HUES64 (cell line): ENCODE measurements around the gene UBE2H.

Experiments used
- H3K27ac ChIP-seq: 2 replicates; pipeline ENCODE4 v1.7.0; 2013; ENCODE audit warnings: low read depth, low read length, inconsistent platforms
- H3K27me3 ChIP-seq: 2 replicates; pipeline ENCODE4 v1.6.1; 2013; ENCODE audit warnings: mild to moderate bottlenecking, low read length; ENCODE audit not compliant: insufficient read depth
- H3K36me3 ChIP-seq: 2 replicates; pipeline ENCODE4 v1.6.1; 2013; ENCODE audit warnings: mild to moderate bottlenecking, low read length; ENCODE audit not compliant: insufficient read depth
- H3K4me1 ChIP-seq: 2 replicates; pipeline ENCODE4 v1.6.1; 2013; ENCODE audit warnings: mild to moderate bottlenecking, low read length, moderate library complexity; ENCODE audit not compliant: insufficient read depth
- H3K4me3 ChIP-seq: 2 replicates; pipeline ENCODE4 v1.5.1; 2013; ENCODE audit warnings: mild to moderate bottlenecking, low read length, moderate library complexity
- H3K9ac ChIP-seq: 2 replicates; pipeline ENCODE4 v1.6.1; 2013; ENCODE audit warnings: mild to moderate bottlenecking, low read depth, low read length
- H3K9me3 ChIP-seq: 2 replicates; pipeline ENCODE4 v1.6.1; 2013; ENCODE audit warnings: low read depth, low read length; ENCODE audit not compliant: insufficient read depth
- WGBS: fragments of 150-250, 120-280 bp; methylation state at CpG from one replicate; pipeline ENCODE4 v1.1.7; 2013; ENCODE audit warnings: missing lambda C conversion rate; 5-methylcytosine and 5-hydroxymethylcytosine counted together

Gene UBE2H

GRCh38 chr7:129816742-129817141 is 136.0 kb downstream of the UBE2H start:
- Histone ChIP-seq H3K9ac (no peak overlapping the region), H3K4me1 (no peaks in the 10 kb centered on the region), H3K27me3 (no peaks in the 10 kb centered on the region), H3K9me3 (peaks cover 6% of the 10 kb centered on the region; the same call in 1 of the 2 replicates), H3K36me3 (no peaks in the 10 kb centered on the region), H3K4me3 (no peak overlapping the region), H3K27ac (no peak overlapping the region)
- WGBS: 96% methylated on average over 3 of the region's 3 CpGs

- Histone ChIP-seq H3K9me3 (no peaks in the 10 kb centered on the region), H3K9ac (no peak overlapping the region), H3K27me3 (no peaks in the 10 kb centered on the region), H3K4me3 (no peak overlapping the region), H3K4me1 (no peaks in the 10 kb centered on the region), H3K27ac (no peak overlapping the region), H3K36me3 (no peaks in the 10 kb centered on the region)
- WGBS: 88% methylated on average over 3 of the region's 3 CpGs
These were observed 144.9 kb downstream of the UBE2H start for GRCh38 chr7:129807863-129808262.

- Histone ChIP-seq H3K4me3 (no peak overlapping the region), H3K27me3 (no peaks in the 10 kb centered on the region), H3K9ac (no peak overlapping the region), H3K9me3 (no peaks in the 10 kb centered on the region), H3K4me1 (0 out of 2 replicates have a peak, but pooled peaks cover 4% of the 10 kb centered on the region), H3K27ac (no peak overlapping the region), H3K36me3 (no peaks in the 10 kb centered on the region)
- WGBS: 87% methylated on average over 11 of the region's 11 CpGs
These were observed 147.7 kb downstream of the UBE2H start for GRCh38 chr7:129804890-129805719.

DNA sequence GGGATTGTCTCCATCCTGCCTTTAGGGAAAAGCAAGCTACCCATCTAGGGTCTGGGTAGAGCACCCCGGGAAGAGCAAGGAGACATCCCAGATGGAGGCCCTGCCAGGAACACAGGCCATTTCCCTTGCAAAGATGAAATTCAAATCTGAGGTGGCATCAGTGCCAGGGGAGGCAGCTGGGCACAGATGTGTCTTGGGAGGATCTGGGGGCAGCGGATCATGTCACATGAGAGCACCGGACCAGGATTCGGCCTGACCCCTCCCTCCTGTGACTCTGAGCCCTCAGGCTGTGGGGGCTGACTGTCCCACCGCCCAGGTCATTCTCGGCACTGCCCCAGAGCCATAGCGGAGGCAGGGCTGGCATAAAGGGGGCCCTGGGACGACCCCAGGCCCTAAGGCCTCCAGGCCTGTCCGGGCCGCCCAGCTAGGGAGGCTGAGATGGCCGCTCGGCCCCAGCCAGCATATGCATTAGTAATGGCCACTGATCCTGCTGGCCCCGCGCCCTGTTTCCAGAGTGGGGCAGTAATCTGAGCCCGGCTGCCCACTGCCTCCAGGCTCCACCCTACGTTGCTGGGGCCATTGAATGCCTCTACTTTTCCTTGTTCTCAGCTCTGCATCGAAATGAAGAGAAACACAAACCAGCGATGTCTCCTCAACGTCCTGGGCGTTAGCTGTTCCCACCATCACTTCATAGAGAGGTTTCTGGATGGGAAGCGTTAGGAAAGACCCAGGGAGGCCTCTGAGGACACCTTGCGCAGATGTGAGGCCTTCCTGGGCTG is 148.5 kb downstream of the UBE2H start:
- Histone ChIP-seq H3K4me3 (no peak overlapping the region), H3K9ac (no peak overlapping the region), H3K4me1 (0 out of 2 replicates have a peak, but pooled peaks cover 4% of the 10 kb centered on the region), H3K9me3 (no peaks in the 10 kb centered on the region), H3K27me3 (no peaks in the 10 kb centered on the region), H3K36me3 (no peaks in the 10 kb centered on the region), H3K27ac (no peak overlapping the region)
- WGBS: 89% methylated on average over 22 of the region's 22 CpGs

GRCh38 chr7:129803546-129804081 is 149.1 kb downstream of the UBE2H start:
- no peaks in the 10 kb centered on the region for H3K27me3 ChIP-seq
- H3K9me3 ChIP-seq: no peaks in the 10 kb centered on the region
- H3K4me3 ChIP-seq: no peak overlapping the region
- H3K27ac ChIP-seq: no peak overlapping the region
- H3K9ac ChIP-seq: no peak overlapping the region
- 0 out of 2 replicates have a peak, but pooled peaks cover 4% of the 10 kb centered on the region for H3K4me1 ChIP-seq
- H3K36me3 ChIP-seq: no peaks in the 10 kb centered on the region
- WGBS: 93% methylated on average over 17 of the region's 17 CpGs

GRCh38 chr7:129801882-129802281 is 150.9 kb downstream of the UBE2H start:
- WGBS: 67% methylated on average over 5 of the region's 5 CpGs
- Histone ChIP-seq H3K27ac (no peak overlapping the region), H3K27me3 (no peaks in the 10 kb centered on the region), H3K36me3 (no peaks in the 10 kb centered on the region), H3K4me1 (peaks cover 13% of the 10 kb centered on the region), H3K9ac (no peak overlapping the region), H3K4me3 (no peak overlapping the region), H3K9me3 (no peaks in the 10 kb centered on the region)

DNA sequence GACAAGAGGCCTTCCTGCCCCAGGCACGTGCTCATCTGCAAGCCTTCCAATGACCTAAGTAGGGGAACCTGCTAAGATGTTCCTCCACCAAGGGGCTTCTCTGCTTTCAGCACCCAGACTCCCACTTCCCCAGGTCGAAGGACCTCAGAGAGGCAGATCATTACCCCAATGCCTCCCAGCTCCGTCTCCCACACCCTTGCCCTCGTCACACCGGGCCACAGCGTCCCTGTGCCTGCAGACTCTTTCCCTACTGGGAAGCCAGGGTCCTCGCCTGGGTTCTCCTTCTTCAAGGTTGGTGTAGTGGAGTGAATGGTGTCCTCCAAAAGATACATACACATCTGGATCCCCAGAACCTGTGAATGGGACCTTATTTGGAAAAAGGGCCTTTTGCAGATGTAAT is 151.9 kb downstream of the UBE2H start:
- Histone ChIP-seq H3K27me3 (no peaks in the 10 kb centered on the region), H3K9me3 (no peaks in the 10 kb centered on the region), H3K4me1 (peaks cover 13% of the 10 kb centered on the region), H3K36me3 (no peaks in the 10 kb centered on the region), H3K27ac (no peak overlapping the region), H3K9ac (no peak overlapping the region), H3K4me3 (no peak overlapping the region)
- 88% methylated on average over 6 of the region's 7 CpGs for WGBS

DNA sequence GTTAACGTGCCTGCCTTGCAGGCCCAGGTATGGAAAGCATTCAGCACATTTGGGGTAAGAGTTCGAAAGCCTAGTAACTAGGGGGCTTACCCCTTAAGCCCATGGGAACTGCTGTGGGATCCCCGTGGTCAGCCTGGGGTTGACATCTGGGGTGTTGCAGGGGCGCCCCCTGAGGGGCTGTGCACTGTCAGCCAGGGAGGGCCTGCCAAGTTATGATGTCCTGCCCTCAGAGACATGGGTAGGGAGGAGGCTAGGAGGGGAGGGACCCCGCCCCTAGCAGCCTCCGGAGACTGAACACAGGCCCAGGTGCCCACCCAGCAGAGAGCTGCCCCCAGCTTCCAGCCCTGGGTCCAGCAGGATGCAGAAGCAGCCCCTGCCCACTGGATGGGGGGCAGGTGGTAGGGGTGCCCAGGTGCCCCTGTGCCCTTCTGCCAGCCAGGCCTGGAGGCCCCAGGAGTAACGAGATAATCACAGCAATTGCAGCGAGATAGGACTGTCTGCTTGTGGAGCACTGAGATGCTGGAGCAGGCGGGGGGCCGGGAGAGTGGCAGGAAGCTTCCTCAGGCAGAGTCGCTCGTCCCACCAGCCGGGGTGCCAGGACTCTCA is 153.3 kb downstream of the UBE2H start:
- H3K9me3 ChIP-seq: no peaks in the 10 kb centered on the region
- peaks cover 13% of the 10 kb centered on the region for H3K4me1 ChIP-seq
- H3K4me3 ChIP-seq: no peak overlapping the region
- no peak overlapping the region for H3K27ac ChIP-seq
- 0 out of 2 replicates have a peak, but pooled peaks cover under 1% of the 10 kb centered on the region for H3K27me3 ChIP-seq
- no peaks in the 10 kb centered on the region for H3K36me3 ChIP-seq
- 85% methylated on average over 13 of the region's 13 CpGs for WGBS
- no peak overlapping the region for H3K9ac ChIP-seq

- Histone ChIP-seq H3K4me1 (peaks cover 13% of the 10 kb centered on the region), H3K4me3 (no peak overlapping the region), H3K9me3 (no peaks in the 10 kb centered on the region), H3K27me3 (peaks cover 5% of the 10 kb centered on the region; the same call in 1 of the 2 replicates), H3K9ac (no peak overlapping the region), H3K36me3 (no peaks in the 10 kb centered on the region), H3K27ac (no peak overlapping the region)
- WGBS: 92% methylated on average over 16 of the region's 16 CpGs
These were observed 154.0 kb downstream of the UBE2H start for GRCh38 chr7:129798616-129799349.

GRCh38 chr7:129797214-129797789 is 155.5 kb downstream of the UBE2H start:
- H3K9me3 ChIP-seq: no peaks in the 10 kb centered on the region
- no peak overlapping the region for H3K4me3 ChIP-seq
- peaks cover 12% of the 10 kb centered on the region; the same call in 1 of the 2 replicates for H3K27me3 ChIP-seq
- H3K27ac ChIP-seq: no peak overlapping the region
- WGBS: 69% methylated on average over 6 of the region's 7 CpGs
- no peak overlapping the region for H3K9ac ChIP-seq
- peaks cover 12% of the 10 kb centered on the region for H3K4me1 ChIP-seq
- no peaks in the 10 kb centered on the region for H3K36me3 ChIP-seq
